Measurements from ENCODE around the gene SPIB. TPM values are rescaled to one million over a fixed set of nuclear protein-coding genes. Genes with fewer than 3 reads are reported as not detected.
"Not testable (repeated sequence)": the region's sequence is repeated elsewhere in the genome, so short reads cannot be mapped to it uniquely, and the experiment has no call there.

SPIB gene
- total and polyA plus RNA-seq, 7 donors: 3.0 to 58.1 (median 33.7) TPM; not detected in 3

DNA sequence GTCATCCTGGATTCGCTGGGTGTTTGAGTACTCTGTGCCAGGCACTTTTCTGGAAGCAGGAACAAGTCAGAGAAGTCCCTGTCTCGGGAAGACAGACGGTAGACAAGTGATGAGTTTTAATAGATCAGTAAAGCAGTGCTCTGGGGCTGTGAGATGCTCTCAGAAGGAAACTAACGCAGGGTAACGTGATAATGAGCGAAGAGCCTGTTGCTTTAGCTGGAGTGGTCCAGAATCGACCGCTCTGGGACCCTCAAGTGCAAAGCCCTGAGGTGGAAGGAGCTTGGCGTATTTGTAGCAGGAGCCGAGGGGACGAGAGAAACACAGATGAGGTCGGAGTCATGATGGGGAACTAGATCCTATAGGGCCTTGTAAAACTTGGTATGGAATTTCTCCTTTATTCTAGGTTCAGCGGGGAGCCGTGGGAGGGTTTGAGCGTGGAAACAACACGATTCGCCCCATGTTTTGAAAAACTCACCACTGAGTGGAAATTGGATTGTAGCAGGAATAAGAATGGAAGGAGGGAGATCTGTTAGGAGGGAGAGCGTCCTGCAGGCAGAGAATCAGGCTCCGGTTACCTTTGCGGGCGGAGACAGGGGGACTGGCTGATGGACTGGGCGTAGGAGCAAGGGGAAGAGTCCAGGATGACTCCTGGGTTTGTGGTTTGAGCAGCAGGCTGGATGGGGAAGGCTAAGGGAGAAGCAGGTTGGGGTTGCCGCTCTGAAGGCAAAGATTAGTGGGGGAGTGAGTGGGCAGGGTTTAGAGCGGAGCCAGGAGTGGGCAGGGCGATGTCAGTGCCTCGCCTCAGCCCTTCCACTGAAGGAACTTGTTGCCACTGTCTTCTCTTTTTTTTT is 33.8 kb upstream of the SPIB start:
- TF ChIP-seq POLR2A (IDR thresholded peaks at IDR 0.05) (no peak), POLR2AphosphoS5 (IDR thresholded peaks at IDR 0.05) (peak in 1 of 4 donors; percentile 3)
- no peaks in the 10 kb centered on the region for H3K27me3 ChIP-seq
- H3K27ac ChIP-seq: peak overlapping the region; percentile 84 to 92 (median 88)
- no peaks in the 10 kb centered on the region for H3K9me3 ChIP-seq
- H3K36me3 ChIP-seq: peaks cover 14 to 35% (median 29%) of the 10 kb centered on the region in 4 donors
- H3K4me3 ChIP-seq: peak overlapping the region; percentile 58 to 77 (median 73)
- peaks cover 0 to 21% (median 16%) of the 10 kb centered on the region in 4 donors for H3K4me1 ChIP-seq
- no peak for DNase-seq
- intact Hi-C loops (cut with DNase I): loop anchor here (5.0 to 10.0 kb wide), 2 partner anchors 47 to 1320 kb away; partner anchors contain the start of gene MYBPC2
- 16 to 21% methylated on average over 26 of the region's 26 CpGs for WGBS, 2 donors

DNA sequence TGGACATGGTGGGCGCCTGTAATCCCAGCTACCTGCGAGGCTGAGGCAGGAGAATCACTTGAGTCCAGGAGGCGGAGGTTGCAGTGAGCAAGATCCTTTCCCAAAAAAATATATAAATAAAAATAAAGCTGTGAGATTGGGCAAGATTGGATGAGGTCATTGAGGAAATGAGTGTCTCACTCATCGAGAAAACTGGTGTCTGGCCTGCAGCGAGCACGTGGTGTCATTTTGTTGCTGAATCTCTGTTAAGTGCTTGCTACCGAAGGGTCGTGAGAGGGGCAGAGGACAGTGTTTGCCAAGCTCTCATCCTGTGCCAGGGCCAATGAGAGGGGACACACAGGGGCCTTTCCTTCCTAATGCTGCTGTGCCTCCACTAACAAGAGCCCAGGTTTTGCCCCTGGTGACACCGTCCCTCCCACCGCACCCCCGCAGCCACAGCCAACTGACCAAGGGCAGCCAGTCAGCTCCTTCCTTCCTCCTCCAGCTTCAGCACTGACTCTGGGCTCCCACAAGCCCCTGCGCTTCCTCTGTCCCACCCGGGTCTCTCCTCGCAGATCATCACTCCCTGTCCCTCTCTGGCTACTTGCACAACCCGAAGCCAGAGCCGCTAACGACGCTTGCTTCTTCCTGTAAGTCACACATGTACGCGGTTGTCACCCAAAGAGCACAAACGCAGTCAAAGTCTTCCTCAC is 31.4 kb upstream of the SPIB start:
- Histone ChIP-seq H3K27ac (no peak overlapping the region), H3K36me3 (peaks cover 0 to 11% (median 6%) of the 10 kb centered on the region in 4 donors), H3K27me3 (no peaks in the 10 kb centered on the region), H3K4me3 (no peak overlapping the region), H3K4me1 (peaks cover 0 to 21% (median 16%) of the 10 kb centered on the region in 4 donors), H3K9me3 (no peaks in the 10 kb centered on the region)
- intact Hi-C loops (cut with DNase I): loop anchor here (10.0 kb wide), 1 partner anchor 1317 kb away; no protein-coding TSS in a partner anchor
- 89 to 91% methylated on average over 21 of the region's 21 CpGs for WGBS, 2 donors
- no peak for DNase-seq
- no peak for TF ChIP-seq EP300 (IDR thresholded peaks at IDR 0.05)
- TF ChIP-seq POLR2A (IDR thresholded peaks at IDR 0.05): no peak
- TF ChIP-seq POLR2AphosphoS5 (IDR thresholded peaks at IDR 0.05): no peak
- no peak for TF ChIP-seq CTCF (IDR thresholded peaks at IDR 0.05)

DNA sequence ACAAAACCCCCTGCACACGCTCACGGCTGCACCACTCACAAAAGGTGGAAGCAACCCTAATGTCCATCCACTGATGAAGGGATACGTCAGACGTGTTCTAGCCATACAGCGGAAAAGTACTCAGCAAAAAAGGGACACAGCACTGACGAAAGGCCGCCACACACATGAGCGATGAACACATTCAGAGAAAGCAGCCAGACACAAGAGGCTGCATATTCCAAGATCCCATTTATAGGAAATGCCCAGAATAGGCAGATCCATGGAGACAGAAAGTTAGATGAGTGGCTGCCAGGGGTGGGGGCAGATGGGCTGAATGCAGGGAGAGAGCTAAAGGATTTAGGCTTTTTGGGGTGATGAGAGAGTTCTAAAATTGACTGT is 30.9 kb upstream of the SPIB start:
- no peak for DNase-seq
- 94 to 95% methylated on average over 8 of the region's 8 CpGs for WGBS, 2 donors
- intact Hi-C loops (cut with DNase I): loop anchor here (10.0 kb wide), 1 partner anchor 1317 kb away; no protein-coding TSS in a partner anchor
- Histone ChIP-seq H3K4me3 (no peak overlapping the region), H3K9me3 (no peaks in the 10 kb centered on the region), H3K27me3 (no peaks in the 10 kb centered on the region), H3K36me3 (peaks cover 0 to 7% (median 3%) of the 10 kb centered on the region in 4 donors), H3K4me1 (peaks cover 0 to 21% (median 16%) of the 10 kb centered on the region in 4 donors), H3K27ac (no peak overlapping the region)
- TF ChIP-seq POLR2A (IDR thresholded peaks at IDR 0.05) (no peak), POLR2AphosphoS5 (IDR thresholded peaks at IDR 0.05) (no peak), EP300 (IDR thresholded peaks at IDR 0.05) (no peak), CTCF (IDR thresholded peaks at IDR 0.05) (no peak)

- WGBS, 2 donors: 95 to 97% methylated on average over 3 of the region's 3 CpGs
- H3K27me3 ChIP-seq, H3K27ac ChIP-seq: not testable (repeated sequence)
Measured at GRCh38 chr19:50390295-50390694, 28.4 kb upstream of the SPIB start.

DNA sequence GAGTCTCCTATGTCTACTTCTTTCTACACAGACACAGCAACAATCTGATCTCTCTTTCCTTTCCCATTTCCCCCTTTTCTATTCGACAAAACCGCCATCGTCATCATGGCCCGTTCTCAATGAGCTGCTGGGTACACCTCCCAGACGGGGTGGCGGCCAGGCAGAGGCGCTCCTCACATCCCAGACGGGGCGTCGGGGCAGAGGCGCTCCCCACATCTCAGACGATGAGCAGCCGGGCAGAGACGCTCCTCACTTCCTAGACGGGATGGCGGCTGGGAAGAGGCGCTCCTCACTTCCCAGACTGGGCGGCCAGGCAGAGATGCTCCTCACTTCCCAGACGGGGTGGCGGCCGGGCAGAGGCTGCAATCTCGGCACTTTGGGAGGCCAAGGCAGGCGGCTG is 27.8 kb upstream of the SPIB start:
- H3K27me3 ChIP-seq; H3K27ac ChIP-seq; intact Hi-C loops (cut with DNase I); H3K4me3 ChIP-seq; H3K36me3 ChIP-seq; H3K9me3 ChIP-seq; DNase-seq; H3K4me1 ChIP-seq: not testable (repeated sequence)
- 96 to 97% methylated on average over 22 of the region's 23 CpGs for WGBS, 2 donors

More at GRCh38 chr19:50390295-50390694, 28.4 kb upstream of the SPIB start:
- H3K4me3 ChIP-seq; DNase-seq; intact Hi-C loops (cut with DNase I); H3K9me3 ChIP-seq; H3K4me1 ChIP-seq; H3K36me3 ChIP-seq: not testable (repeated sequence)

DNA sequence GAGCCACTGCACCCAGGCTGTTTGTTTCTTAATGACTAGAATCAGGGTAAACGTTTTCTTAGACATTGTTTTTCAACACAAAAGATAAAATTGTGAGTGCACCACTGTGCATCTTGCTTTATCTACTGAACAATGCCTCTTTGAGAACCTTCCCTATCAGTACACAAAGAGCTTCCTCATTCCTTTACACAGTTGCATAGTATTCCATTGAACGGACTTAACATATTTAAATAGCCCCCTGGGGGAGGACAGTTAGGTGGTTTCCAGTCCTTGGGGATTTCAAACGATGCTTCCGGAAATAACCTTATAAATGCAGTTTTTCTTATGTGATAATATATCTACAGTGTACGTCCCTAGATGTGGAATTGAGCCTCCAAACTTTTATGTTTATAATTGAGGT is 26.0 kb upstream of the SPIB start:
- no peaks in the 10 kb centered on the region for H3K27me3 ChIP-seq
- WGBS, 2 donors: 90 to 93% methylated on average over 5 of the region's 5 CpGs
- no peak for TF ChIP-seq CTCF (IDR thresholded peaks at IDR 0.05)
- no peak for TF ChIP-seq EP300 (IDR thresholded peaks at IDR 0.05)
- TF ChIP-seq POLR2AphosphoS5 (IDR thresholded peaks at IDR 0.05): no peak
- no peak for TF ChIP-seq POLR2A (IDR thresholded peaks at IDR 0.05)
- H3K27ac ChIP-seq: no peak overlapping the region
- intact Hi-C loops (cut with DNase I): no loop called here
- H3K36me3 ChIP-seq: no peaks in the 10 kb centered on the region
- no peak for DNase-seq
- no peaks in the 10 kb centered on the region for H3K9me3 ChIP-seq
- H3K4me3 ChIP-seq: no peak overlapping the region
- H3K4me1 ChIP-seq: no peaks in the 10 kb centered on the region

Measured in sigmoid colon (tissue), 7 donors.